ENCODE measurements around the gene COL27A1.

Gene COL27A1

DNA sequence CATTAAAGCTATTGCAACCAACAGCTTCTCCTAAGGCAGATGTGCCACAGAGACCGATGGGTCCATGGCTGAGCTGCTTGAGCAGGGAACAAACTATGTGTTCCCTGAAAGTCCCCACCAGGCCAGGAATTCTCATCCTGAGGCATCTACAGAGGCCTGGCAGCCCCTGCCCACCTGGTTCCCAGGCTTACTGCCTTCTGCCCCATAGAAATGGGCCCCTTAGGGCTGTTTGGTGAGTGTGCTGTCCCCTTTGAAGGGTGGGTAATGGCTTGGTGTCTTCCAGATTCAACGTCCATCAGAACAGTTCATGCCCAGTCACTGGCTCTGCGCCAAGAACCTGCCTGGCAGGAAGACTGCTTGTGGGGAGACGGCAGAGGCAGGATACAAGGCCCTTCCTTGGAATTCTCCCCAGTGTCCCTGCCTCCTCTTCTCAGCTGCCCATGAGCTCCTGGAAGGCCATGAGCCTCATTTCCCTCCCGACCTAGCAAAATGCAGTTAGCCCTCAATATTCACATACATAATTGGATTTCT, 3.8 kb upstream of the COL27A1 start (continued):
- TF ChIP-seq ZNF623 (tag by site-specific recombination; IDR thresholded peaks at IDR 0.05) = no peak
- no peak for TF ChIP-seq ZNF707 (tag by site-specific recombination; IDR thresholded peaks at IDR 0.05)
- TF ChIP-seq ZNF621 (tag by site-specific recombination; IDR thresholded peaks at IDR 0.05) = no peak
- TF ChIP-seq ZNF214 (tag by site-specific recombination; IDR thresholded peaks at IDR 0.05; ENCODE audit: borderline replicate concordance) = no peak
- no peak for TF ChIP-seq ZNF843 (tag by site-specific recombination; IDR thresholded peaks at IDR 0.05)
- TF ChIP-seq ZNF704 (tag by site-specific recombination; IDR thresholded peaks at IDR 0.05) = no peak
- TF ChIP-seq BCL11B (tag by site-specific recombination; IDR thresholded peaks at IDR 0.05; ENCODE audit: low read depth) = no peak
- no peak for TF ChIP-seq ZNF311 (tag by site-specific recombination; IDR thresholded peaks at IDR 0.05; ENCODE audit: borderline replicate concordance)

- no peaks in the 10 kb centered on the region; the same call in 1 of the 2 replicates for H3K4me1 ChIP-seq (ENCODE audit: control insufficient read depth, insufficient read depth, low read length)
- peak overlapping the region; percentile 15 for H3K4me3 ChIP-seq (ENCODE audit: low read depth, low read length)
- H3K36me3 ChIP-seq (ENCODE audit: control insufficient read depth in 2 of 2, insufficient read depth in 1 of 2, low read length in 2 of 2) = no peaks in the 10 kb centered on the region
- H3K9me3 ChIP-seq (ENCODE audit: control insufficient read depth, insufficient read depth, low read depth, low read length) = no peaks in the 10 kb centered on the region
- H3K27ac ChIP-seq (ENCODE audit: extremely low read depth, low read depth, low read length) = no peak overlapping the region
- POLR2A ChIA-PET = no interaction called here
- CTCF ChIA-PET = interaction anchor here (0.6 to 2.8 kb wide), 15 partner anchors 10 to 404 kb away, joined by 3 to 14 read pairs (median 3); no protein-coding TSS in a partner anchor
- TF ChIP-seq ZNF169 (tag by site-specific recombination; IDR thresholded peaks at IDR 0.05) (no peak), ZNF140 (tag by site-specific recombination; IDR thresholded peaks at IDR 0.05) (no peak), ZEB2 (tag by site-specific recombination; IDR thresholded peaks at IDR 0.05) (no peak), ZNF558 (tag by site-specific recombination; IDR thresholded peaks at IDR 0.05) (no peak), ZBTB48 (tag by site-specific recombination; IDR thresholded peaks at IDR 0.05) (no peak), ZBTB21 (tag by site-specific recombination; IDR thresholded peaks at IDR 0.05) (no peak), ZNF423 (tag by site-specific recombination; IDR thresholded peaks at IDR 0.05) (no peak), ZNF843 (tag by site-specific recombination; IDR thresholded peaks at IDR 0.05) (no peak), ZNF513 (tag by site-specific recombination; IDR thresholded peaks at IDR 0.05) (no peak), ZNF121 (tag by site-specific recombination; IDR thresholded peaks at IDR 0.05) (no peak), ZNF311 (tag by site-specific recombination; IDR thresholded peaks at IDR 0.05; ENCODE audit: borderline replicate concordance) (no peak), ZNF366 (tag by site-specific recombination; conservative IDR thresholded peaks at IDR 0.05) (no peak), ZSCAN23 (tag by site-specific recombination; IDR thresholded peaks at IDR 0.05) (no peak), ZFP3 (tag by site-specific recombination; IDR thresholded peaks at IDR 0.05; ENCODE audit: low read depth) (no peak), ZNF830 (tag by site-specific recombination; IDR thresholded peaks at IDR 0.05; ENCODE audit: low read depth) (no peak), KLF9 (tag by site-specific recombination; IDR thresholded peaks at IDR 0.05; ENCODE audit: low read depth) (no peak), ZNF549 (tag by site-specific recombination; IDR thresholded peaks at IDR 0.05) (no peak), ZNF521 (tag by site-specific recombination; IDR thresholded peaks at IDR 0.05) (no peak)
- TF ChIP-seq, protein P1, sequence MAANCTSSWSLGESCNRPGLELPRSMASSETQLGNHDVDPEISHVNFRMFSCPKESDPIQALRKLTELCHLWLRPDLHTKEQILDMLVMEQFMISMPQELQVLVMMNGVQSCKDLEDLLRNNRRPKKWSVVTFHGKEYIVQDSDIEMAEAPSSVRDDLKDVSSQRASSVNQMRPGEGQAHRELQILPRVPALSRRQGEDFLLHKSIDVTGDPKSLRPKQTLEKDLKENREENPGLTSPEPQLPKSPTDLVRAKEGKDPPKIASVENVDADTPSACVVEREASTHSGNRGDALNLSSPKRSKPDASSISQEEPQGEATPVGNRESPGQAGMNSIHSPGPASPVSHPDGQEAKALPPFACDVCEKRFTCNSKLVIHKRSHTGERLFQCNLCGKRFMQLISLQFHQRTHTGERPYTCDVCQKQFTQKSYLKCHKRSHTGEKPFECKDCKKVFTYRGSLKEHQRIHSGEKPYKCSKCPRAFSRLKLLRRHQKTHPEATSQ (tag by site-specific recombination; IDR thresholded peaks at IDR 0.05) = no peak
- TF ChIP-seq, protein P2, sequence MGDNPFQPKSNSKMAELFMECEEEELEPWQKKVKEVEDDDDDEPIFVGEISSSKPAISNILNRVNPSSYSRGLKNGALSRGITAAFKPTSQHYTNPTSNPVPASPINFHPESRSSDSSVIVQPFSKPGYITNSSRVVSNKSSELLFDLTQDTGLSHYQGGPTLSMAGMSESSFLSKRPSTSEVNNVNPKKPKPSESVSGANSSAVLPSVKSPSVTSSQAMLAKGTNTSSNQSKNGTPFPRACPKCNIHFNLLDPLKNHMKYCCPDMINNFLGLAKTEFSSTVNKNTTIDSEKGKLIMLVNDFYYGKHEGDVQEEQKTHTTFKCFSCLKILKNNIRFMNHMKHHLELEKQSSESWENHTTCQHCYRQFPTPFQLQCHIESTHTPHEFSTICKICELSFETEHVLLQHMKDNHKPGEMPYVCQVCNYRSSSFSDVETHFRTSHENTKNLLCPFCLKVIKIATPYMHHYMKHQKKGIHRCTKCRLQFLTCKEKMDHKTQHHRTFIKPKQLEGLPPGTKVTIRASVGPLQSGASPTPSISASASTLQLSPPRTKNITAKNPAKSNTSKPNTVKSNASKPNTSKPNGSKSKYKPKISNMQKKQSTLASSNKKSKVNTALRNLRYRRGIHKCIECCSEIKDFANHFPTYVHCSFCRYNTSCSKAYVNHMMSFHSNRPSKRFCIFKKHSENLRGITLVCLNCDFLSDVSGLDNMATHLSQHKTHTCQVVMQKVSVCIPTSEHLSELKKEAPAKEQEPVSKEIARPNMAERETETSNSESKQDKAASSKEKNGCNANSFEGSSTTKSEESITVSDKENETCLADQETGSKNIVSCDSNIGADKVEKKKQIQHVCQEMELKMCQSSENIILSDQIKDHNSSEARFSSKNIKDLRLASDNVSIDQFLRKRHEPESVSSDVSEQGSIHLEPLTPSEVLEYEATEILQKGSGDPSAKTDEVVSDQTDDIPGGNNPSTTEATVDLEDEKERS (tag by site-specific recombination; IDR thresholded peaks at IDR 0.05) = no peak
- TF ChIP-seq, protein P3, sequence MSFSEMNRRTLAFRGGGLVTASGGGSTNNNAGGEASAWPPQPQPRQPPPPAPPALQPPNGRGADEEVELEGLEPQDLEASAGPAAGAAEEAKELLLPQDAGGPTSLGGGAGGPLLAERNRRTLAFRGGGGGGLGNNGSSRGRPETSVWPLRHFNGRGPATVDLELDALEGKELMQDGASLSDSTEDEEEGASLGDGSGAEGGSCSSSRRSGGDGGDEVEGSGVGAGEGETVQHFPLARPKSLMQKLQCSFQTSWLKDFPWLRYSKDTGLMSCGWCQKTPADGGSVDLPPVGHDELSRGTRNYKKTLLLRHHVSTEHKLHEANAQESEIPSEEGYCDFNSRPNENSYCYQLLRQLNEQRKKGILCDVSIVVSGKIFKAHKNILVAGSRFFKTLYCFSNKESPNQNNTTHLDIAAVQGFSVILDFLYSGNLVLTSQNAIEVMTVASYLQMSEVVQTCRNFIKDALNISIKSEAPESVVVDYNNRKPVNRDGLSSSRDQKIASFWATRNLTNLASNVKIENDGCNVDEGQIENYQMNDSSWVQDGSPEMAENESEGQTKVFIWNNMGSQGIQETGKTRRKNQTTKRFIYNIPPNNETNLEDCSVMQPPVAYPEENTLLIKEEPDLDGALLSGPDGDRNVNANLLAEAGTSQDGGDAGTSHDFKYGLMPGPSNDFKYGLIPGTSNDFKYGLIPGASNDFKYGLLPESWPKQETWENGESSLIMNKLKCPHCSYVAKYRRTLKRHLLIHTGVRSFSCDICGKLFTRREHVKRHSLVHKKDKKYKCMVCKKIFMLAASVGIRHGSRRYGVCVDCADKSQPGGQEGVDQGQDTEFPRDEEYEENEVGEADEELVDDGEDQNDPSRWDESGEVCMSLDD (tag by site-specific recombination; IDR thresholded peaks at IDR 0.05) = no peak
Measured at GRCh38 chr9:114153761-114154599, 1.4 kb upstream of the COL27A1 start.

Measured in HEK293 (cell line).